Stomach (tissue), 4 donors: ENCODE measurements around the gene MAP3K20.

Experiments
- POLR2A ChIP-seq, 4 donors: fragments of 450-650 bp; IDR thresholded peaks; one replicate each; pipeline ENCODE4 v1.6.1; 2016; ENCODE audit warnings: antibody characterized with exemption in 4 of 4, control low read depth in 2 of 4, mild to moderate bottlenecking in 1 of 4, moderate library complexity in 1 of 4
- POLR2AphosphoS5 ChIP-seq, 3 donors: sonication (generic); formaldehyde crosslinking; IDR thresholded peaks; one replicate each; pipeline ENCODE4 v1.6.1; 2016; ENCODE audit warnings: antibody characterized with exemption in 3 of 3
- TF ChIP-seq, protein P1 (sequence below), 7 experiments: fragments of 450-650 bp in 4 of 7; fragments of 200-600 bp in 3 of 7; sonication (generic) in 3 of 7; IDR thresholded peaks; one replicate each; pipeline ENCODE4 v1.5.1; 2016 to 2019; ENCODE audit warnings: antibody characterized with exemption in 7 of 7, control low read depth in 2 of 7, mild to moderate bottlenecking in 1 of 7

DNA sequence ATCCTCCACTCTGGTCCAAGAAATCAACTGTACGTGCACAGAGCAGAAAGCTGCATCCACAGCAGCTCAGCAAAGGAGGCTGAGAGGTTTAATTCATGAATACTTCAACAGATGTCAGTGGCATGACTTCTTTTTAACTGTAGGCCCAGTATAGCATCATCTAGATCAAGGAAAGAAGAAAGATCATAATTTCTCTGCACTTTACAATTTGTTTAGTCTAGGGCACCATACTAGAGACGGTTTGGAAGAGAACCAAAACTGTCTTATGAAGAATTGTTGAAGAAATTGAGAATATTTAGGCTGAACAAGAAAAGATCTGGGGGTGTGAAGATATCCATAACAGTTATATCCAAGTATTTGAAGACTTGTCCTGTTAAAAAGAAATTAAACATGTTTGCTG lies 30.5 kb upstream of the MAP3K20 start:
- TF ChIP-seq, protein P1, sequence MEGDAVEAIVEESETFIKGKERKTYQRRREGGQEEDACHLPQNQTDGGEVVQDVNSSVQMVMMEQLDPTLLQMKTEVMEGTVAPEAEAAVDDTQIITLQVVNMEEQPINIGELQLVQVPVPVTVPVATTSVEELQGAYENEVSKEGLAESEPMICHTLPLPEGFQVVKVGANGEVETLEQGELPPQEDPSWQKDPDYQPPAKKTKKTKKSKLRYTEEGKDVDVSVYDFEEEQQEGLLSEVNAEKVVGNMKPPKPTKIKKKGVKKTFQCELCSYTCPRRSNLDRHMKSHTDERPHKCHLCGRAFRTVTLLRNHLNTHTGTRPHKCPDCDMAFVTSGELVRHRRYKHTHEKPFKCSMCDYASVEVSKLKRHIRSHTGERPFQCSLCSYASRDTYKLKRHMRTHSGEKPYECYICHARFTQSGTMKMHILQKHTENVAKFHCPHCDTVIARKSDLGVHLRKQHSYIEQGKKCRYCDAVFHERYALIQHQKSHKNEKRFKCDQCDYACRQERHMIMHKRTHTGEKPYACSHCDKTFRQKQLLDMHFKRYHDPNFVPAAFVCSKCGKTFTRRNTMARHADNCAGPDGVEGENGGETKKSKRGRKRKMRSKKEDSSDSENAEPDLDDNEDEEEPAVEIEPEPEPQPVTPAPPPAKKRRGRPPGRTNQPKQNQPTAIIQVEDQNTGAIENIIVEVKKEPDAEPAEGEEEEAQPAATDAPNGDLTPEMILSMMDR (IDR thresholded peaks at IDR 0.05) = no peak
- no peak for TF ChIP-seq POLR2A (IDR thresholded peaks at IDR 0.05)
- no peak for TF ChIP-seq POLR2AphosphoS5 (IDR thresholded peaks at IDR 0.05)
